ENCODE data around the gene ADCY3.

GRCh38 chr2:24912523-24912922, 7.5 kb downstream of the ADCY3 start:
- TF ChIP-seq POLR2A (IDR thresholded peaks at IDR 0.05) (no peak), CTCF (IDR thresholded peaks at IDR 0.05) (no peak)
